Activated CD4-positive, alpha-beta T cell treated with anti-CD3 and anti-CD28 coated beads for 1 hour (primary cell): ENCODE measurements around the gene TXNRD2.
"Not testable (repeated sequence)": the region's sequence is repeated elsewhere in the genome, so short reads cannot be mapped to it uniquely, and the experiment has no call there.

Source experiments
- DNase-seq: peaks from one replicate; pipeline ENCODE4 v3.0.0-alpha.2; 2020

The TXNRD2 gene

DNA sequence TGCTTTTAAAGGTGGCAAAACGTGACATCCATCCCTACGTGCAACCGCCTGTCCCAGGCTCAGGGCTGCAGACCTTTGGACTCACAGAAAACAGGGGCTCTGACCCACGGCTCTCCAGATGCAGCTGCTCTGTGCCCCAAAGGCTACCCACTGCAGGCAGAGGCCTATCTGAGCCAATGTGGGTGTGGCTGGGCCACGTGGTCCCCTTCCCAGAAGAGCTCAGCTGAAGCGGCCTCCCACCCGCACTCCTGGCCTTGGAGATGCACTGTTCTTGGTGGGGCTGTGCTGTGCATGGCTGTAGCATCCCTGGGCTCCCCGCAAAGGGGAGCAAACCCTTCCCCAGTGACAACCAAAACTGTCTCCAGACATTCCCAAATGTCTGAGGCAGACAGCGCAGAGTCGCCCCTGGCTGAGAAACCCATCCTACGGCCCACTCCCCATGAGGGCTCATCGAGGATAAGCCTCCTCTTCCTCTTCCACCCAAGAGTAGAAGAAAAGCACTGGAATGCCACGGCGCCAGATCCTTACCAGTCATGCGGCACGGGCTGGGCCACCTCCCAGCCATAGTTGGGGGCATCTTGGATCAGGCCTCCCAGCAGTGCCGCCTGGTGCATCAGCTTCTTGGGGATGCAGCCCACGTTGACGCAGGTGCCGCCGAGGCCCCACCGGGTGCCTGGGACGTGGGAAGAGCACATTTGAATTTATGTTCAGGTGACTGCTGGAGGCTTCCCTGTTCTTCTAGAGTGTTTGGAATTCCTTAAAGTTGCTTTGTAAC is 23.1 kb downstream of the TXNRD2 start:
- no peak for DNase-seq

DNA sequence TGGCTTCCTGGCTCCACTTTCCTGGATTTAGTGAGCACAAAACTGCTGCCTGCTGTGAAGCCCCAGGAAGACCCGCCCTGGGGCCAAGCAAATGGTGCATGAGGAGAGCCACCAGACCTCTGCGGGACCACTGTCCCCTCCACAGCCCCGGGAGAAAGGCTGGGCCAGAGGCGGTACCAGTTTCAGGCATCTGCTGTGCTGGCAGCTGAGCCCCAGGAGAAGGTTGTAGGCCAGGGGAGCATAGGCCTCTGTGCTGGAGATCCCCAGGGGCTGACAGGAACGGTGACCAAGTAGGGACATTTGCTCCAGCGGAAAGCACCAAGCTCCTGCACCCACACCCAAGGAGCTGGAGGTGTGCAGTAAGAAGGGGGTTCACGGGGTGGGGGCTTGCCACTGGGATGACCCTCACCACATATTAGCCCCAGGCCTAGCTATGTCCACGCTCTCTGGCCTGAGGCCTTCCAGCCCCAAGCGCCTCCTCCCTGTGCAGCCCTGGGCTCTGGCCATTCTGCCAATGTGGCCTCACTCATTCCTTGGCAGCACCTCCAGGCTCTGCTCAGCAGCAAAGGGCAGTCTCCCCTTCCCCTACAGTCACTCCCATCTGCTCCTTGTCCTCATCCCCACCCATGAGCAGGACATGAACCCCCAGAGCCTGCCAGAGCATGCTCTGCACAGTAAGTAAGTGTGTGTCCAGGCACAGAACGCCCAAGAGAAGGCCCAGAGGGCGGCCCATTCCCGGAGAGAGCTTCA is 24.1 kb downstream of the TXNRD2 start:
- no peak for DNase-seq

DNA sequence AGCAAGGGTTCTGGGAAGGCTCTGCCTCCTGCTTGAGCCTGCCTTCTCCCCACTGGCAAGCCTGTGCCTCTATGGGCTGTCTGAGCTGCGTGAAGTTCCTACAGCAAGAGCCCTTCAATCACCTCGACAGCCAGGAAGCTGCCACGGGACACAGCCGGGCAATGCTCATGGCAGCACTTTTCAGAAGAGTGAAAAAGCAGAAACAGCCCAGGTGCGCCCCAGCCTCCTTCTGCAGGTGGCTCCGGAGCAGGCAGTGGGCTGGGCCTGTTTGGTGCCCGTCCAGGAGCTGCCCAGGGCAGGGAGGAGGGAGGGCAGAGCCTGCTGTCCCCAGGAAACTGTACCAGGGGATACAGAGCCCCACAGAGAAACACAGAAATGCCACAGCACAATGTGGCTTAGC is 24.7 kb downstream of the TXNRD2 start:
- DNase-seq, result no peak

DNA sequence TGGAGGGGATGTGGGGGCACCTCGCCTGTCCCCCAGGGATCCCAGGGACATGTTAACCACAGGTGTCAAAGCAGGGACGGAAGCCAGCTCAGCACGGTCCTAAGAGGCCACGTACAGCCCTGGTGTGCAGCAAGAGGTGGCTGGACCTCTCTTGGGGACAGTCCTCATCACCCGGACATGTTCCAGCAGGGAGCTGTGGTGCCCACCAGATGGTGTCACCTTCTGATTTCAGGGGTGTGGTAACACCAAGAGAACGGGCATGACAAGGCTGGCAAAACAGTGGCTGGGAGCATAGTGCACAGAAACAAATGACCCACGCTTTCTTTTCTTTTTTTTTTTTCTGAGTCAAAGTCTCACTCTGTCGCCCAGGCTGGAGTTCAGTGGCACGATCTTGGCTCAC is 25.6 kb downstream of the TXNRD2 start:
- no peak for DNase-seq

DNA sequence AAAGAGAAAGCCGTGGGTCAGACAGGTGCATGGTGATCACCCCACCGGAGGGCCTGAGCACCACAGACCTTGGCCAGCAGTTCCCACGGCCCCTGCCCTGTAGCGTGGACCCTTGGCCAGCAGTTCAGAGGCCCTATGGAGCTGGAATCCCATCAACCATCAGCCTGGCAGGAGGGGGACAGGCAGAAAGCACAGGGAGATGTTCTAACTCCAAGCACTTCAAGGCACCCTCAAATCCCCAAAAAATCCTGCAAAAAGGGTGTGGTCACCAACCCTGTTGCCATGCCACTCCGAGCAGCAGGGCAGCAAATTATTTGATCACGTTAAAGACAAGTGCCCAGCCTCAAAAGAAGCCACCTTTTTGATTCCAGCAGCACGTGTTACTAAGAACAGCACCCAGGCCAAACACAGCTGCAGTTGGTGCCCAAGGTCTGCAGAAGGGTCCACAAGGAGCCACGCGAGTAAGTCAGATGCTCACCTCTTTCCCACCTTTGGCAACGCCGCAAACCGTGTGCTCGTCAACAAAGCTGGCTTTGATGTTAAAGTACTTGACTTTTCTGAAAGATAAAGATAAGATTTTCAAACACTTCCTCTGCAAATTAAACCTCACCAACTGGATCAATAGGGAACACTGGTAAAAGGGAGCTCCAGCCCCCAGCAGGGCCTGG is 26.2 kb downstream of the TXNRD2 start:
- DNase-seq, result no peak

DNA sequence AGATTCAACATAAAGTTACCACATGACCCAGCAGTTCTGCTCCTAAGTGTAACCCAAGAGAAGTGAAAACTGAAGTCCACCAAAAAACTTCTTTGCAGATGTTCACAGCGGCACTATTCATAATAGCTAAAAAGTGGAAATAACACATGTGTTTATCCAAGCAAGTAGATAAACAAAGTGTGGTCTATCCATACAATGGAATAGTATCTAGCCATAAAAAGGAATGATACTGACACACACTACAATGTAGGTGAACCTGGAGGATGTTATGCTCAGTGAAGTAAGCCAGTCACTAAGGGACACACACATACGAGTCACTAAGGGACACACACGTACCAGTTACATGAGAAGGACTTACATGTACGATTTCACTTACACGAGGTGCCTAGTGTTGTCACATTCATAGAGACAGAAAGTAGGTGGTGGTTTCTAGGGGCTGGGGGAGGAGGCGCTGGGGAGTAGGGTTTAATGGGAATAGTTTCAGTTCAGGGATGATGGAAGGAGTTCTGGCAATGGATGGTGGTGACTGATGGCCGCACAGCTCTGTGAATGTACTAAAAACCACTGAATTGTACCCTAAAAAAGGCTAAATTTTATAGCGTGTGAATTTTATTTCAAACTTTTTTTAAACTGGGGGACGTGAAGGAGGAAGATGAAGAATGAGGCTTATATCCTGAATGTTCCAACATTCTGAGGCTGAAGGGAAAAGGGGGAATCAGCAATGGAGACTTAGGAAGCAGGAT is 27.2 kb downstream of the TXNRD2 start:
- DNase-seq, result no peak

DNA sequence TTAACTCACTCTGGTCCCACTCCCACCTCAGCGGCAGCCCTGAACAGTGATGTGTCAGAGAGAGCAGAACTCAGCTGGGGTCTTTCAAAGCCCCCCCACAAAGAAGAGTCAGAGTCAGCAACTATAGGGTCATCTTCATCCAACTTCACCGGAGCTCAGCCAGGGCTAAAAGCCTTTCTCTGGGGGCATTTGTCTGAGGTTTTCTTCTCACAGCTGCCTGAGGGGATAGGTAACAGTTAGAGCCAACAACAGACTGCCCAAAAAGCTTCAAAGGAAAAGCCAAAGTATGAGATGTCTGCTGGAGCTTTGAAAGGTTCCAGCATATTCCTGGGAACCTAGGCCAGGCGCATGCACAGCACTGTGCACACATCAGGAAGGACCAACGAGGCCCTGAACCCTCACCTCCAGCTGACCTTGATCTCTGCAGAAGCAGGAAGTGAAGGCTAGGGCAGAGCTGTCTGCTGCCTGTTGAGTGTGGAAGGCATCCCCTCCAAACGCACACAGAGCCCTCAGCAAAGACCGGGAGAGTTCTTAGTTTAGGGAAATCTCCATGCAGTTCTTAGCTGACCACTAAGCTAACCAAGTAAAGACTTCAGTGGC is 28.2 kb downstream of the TXNRD2 start:
- no peak for DNase-seq

DNA sequence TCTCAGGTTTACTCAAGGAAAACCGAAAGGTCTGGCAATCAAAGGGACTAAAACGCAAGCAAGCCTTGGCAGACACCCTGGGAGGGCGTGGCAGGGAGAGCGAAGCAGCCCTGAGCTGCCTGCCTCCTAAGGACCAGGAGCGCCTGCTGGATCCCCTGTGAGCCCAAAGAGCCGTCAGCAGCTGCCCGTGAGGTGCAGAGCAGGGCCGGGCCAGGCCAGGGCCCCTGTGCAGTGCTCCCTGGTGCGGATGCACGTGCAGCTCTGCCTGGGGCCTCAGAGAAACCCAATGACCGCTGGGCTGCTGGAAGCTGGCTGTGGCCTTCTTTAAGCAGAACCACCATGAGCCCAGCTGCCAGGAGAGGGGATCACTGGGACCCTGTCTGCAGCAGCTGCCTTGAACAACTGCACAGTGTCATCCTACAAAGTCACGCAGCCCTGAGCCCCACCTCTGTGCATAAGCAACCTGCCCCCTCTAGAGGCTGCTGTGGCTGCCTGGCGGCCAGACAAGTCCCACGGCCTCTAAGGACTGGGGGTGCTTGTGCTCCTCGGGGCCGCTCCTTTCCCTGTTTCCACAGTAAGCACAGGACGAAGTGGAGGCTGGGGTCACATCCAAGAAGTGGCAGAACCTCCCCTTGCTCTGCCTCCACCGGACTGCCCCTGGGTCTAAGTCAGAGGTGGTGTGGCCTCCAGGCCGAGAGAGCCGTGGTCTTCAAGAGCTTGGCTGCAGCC is 29.2 kb downstream of the TXNRD2 start:
- DNase-seq, result no peak

DNA sequence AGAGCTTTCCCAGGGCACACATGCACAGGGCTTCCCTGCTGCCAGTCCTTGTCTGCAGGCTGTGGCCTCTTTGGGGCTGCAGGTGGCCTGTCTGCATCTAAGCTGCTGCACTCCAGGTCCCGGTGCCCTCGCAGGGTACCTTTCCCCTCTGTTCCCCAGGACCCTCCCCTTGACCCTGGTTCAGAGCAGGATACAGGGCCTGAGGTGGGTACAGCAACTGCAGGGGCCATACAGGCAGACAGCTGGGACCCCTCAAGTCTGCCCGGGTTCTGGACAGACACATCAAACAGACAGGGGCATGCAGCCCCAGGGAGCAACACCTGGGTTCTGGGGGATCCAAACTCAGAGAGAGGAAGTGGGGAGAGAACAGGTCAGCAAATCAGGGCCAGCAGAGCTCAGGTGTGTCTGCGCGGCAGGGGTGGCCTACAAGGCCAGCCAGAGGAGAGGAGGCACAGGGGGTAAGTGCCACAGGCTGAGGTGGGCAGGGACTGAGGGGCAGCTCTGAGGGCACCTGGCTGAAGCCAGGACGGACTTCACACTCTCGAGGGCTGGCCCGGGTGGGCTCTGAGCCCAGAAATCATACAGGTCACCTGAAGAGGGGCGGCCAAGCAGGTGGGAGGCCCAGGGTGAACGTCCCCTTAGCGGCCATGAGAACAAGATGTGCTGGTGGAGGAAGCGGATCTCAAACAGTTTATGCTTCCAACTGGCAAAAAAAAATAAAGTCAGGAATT is 29.9 kb downstream of the TXNRD2 start:
- no peak for DNase-seq

DNA sequence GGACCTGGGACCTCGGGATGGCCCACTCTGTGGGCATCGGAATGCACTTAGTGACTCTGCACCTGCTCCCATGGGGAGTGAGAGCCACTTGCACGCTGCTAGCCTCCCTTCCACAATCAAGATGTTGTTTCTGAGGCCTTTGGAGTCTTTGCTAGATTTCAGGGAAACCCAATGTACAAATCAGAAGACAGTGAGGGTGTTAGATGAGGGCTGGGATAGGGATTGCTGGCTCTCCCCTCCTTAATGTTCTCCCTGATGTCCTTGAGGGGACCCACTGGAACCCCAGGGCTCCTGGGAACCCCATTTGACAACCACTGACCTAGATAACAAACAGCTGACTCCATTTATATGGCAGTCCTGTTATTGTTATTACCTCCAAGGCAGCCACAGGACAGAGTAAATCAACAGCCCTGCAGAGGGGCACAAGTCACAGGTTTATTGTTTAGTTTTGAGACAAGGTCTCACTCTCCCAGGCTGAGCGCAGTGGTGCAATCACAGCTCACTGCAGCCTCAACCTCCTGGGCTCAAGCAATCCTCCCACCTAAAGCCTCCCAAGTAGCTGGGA is 31.4 kb downstream of the TXNRD2 start:
- DNase-seq, result no peak

DNA sequence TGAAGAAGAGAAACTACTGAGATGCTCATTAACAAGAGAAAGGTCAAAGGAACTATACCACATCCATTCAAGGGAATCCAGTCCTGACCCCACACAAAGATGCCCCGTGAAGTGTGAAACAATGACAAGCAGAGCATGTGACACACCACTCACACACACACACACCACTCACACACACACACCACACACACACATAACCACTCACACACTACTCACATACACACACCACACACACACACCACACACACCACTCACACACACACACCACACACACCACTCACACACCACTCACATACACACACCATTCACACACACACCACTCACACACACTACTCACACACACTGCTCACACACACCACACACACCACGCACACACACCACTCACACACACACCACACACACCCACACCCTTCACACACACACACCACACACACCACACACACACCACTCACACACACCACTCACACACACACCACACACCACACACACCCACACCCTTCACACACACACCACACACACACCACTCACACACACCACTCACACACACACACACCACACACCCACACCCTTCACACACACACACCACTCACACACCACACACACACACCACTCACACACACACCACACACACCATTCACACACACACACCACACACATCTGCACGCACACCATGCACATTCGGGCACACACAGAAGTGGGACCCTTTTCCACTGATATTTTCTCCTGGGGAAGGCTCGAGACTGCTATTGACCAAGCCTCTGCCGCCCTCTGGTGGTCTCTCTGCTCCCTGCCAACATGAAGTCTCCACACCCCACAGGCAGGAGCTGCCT is 32.1 kb downstream of the TXNRD2 start:
- DNase-seq, result peak; percentile 75

DNA sequence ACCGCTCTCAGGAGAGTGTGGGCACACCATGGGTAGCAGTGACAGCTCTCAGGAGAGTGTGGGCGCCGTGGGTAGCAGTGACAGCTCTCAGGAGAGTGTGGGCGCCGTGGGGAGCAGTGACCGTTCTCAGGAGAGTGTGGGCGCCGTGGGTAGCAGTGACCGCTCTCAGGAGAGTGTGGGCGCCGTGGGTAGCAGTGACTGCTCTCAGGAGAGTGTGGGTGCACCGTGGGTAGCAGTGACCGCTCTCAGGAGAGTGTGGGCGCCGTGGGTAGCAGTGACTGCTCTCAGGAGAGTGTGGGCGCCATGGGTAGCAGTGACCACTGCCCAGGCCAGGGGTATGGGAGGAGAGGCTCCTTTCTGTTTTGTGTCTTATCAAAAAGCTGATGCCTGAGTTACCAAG is 33.7 kb downstream of the TXNRD2 start:
- DNase-seq, result not testable (repeated sequence)

DNA sequence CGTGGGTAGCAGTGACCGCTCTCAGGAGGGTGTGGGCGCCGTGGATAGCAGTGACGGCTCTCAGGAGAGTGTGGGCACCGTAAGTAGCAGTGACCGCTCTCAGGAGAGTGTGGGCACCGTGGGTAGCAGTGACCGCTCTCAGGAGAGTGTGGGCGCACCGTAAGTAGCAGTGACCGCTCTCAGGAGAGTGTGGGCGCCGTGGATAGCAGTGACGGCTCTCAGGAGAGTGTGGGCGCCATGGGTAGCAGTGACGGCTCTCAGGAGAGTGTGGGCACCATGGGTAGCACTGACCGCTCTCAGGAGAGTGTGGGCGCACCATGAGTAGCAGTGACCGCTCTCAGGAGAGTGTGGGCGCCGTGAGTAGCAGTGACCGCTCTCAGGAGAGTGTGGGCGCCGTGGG is 34.8 kb downstream of the TXNRD2 start:
- not testable (repeated sequence) for DNase-seq

DNA sequence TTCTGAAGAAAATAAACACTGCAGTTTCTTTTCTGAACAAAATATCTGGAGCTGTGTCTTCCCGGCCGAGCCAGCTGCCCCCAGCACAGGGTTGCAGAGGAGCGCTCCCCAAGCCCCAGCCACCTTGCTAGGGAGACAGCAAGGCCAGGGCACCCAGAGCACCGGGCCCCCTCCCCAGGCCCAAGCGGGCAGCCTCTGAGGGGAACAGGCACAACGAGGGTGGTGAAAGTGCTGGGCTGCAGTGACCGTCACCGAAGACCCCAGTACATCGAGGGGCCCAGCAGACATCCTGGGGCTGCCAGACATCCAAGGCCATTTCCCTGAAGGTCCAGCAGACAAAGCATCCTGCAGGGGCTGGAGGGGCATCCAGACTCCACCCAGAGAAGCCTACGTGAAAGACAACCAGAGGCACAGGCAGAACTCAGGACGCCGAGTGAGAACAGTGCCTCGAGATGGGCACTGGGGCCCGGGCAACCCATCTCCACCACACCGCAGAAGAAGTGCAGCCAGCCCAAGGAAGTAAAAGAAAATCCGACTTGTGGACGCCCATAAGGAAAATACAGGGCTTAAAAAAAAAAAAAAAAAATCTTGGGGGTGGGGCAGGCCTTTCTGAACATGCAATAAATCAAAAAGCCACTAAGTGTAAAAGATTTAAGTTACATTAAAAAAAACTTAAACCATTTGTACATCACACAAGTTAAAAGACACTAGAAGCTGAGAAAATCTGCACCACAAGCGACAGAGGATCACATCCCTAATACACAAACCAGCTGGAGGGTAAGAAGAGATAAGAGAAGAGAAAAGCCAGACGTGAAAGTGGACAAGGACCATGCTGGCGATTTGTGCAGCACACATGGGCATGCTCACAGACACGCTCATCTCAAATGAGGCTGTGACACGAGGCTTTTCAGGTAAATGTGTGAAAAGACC is 36.0 kb downstream of the TXNRD2 start:
- no peak for DNase-seq

DNA sequence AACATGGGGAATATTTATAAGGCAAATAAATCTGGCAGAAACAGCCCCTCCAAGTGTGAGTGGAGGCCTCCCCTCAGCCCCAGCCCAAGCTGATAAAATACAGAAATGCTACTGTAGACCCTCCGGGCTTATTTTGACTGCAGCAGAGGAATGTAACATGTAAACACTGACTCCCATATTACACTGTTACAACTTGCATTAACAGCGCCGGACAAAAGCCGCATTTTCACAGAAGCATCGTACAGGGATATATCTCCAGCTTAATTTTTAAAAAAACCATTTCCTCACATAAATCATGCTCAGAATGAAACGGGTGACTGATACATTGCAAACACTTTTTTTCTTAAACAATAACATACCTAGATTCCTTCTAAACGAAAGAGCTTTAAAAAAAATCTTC is 36.7 kb downstream of the TXNRD2 start:
- DNase-seq, result no peak

DNA sequence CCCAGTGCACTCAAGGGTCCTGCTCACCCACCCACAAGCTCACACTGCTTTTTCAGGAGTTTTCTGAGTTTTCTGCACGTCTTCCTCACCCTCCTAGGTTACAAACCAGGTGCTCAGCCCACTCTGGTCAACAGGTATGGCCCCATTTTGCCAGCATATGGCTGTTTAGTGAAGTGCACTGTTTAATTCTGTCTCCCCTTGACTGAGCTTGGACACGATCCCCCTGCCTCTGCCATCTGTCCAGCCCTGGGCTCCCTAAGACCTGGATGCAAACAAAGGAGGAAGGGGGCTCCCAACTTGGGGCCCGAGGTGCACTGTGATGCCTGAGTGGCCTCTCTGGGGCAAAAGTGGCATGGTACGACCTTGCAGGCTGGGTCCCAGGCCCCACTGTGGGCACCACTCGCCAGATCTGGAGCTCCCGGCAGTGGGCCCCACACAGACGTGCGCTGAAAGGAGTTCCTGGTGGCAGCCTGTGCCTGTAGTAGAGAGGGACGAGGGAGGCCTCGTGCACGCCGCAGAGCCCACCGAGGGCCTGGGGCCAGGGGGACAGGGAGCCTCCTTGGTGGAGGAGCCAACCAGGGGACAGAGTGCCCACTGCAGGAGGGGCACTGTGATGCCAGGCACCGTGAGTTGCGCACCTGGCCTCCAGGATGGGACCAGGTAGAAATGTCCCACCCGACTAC is 37.3 kb downstream of the TXNRD2 start:
- DNase-seq, result no peak

DNA sequence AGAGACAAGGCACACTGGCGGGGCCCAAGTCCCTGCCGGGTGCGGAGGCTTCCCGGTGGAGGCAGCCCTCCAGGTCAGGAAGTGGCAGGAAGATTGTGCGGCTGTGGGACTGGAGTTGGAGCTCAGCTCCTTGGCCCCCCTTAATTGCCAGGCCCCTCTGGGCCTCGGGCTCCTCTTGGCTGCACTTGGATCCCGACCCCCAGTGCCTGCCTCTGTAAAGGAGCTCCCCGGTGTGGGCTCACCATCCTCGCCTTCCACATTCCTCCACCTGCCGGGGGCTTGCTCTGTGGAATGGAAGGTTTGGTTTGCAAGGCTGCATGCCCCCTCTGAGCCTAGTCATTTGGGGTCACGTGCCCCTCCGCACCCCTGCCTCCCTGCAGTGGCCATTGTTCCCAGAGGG is 38.1 kb downstream of the TXNRD2 start:
- DNase-seq, result no peak

DNA sequence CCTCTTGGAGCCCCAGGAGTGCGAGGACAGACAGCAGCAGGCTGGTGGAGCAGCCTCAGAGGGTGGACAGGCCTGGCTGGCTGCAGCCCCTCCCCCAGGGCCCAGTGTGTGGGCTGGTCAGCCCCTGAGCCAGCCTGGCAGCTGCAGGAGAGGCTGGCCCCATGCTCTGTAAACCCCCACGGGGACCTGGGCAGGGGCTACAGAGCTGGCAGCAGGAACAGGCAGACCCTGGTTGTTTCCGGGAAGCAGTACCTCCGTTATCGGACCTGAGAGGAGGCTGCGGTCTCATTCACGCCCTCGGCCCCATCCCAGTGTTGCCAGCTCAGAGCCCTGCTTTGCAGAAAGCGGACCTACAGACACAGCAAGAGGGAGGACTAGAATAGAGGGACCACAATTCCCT is 38.6 kb downstream of the TXNRD2 start:
- no peak for DNase-seq
